IMR-90 (cell line): ENCODE results near the gene NAA60. TPM values are rescaled to one million over a fixed set of nuclear protein-coding genes. Genes with fewer than 3 reads are reported as not detected.

Experiments used
- ATAC-seq: fragments of 200-7000 bp; cut with Tn5 transposase; 2 replicates; pipeline ENCODE4 v1.9.1; 2020; ENCODE audit warnings: low read depth, mild to moderate bottlenecking, moderate library complexity
- BruUV-seq: library from RNA; stranded (reverse); fragments of 400-500 nt; replicated peaks from 2 replicates; lab custom pipeline; 2021; lab: Mats Ljungman, UMichigan
- CTCF ChIA-PET: fragments of 300-600 bp; formaldehyde crosslinking; extraction: SDS; loops from one replicate; lab custom pipeline; 2021; ENCODE audit warnings: antibody characterized with exemption; lab: Yijun Ruan, JAX
- POLR2A ChIA-PET: fragments of 300-600 bp; sonication (Branson Sonifier 250); formaldehyde crosslinking; loops from one replicate; lab custom pipeline; 2022; ENCODE audit warnings: antibody characterized with exemption; ENCODE audit not compliant: unreplicated experiment; lab: Charles Lee
- DNase-seq: peaks from one replicate; pipeline ENCODE4 v3.0.0; 2013
- H2AFZ ChIP-seq: replicated peaks from 2 replicates; pipeline ENCODE3; 2013; ENCODE audit warnings: low read length, mild to moderate bottlenecking; ENCODE audit not compliant: poor library complexity
- H2AK5ac ChIP-seq: 2 replicates; pipeline ENCODE4 v1.6.1; 2013; ENCODE audit warnings: low read depth, low read length, inconsistent platforms
- H2AK9ac ChIP-seq: replicated peaks from 2 replicates; pipeline ENCODE3; 2013; ENCODE audit warnings: mild to moderate bottlenecking, low read depth, low read length, moderate library complexity; ENCODE audit not compliant: poor library complexity
- H2BK120ac ChIP-seq: 2 replicates; pipeline ENCODE4 v1.6.1; 2013; ENCODE audit warnings: low read depth, low read length, inconsistent platforms
- H2BK15ac ChIP-seq: 3 replicates; pipeline ENCODE4 v1.6.1; 2013; ENCODE audit warnings: low read depth, low read length, inconsistent platforms
- H2BK20ac ChIP-seq: 2 replicates; pipeline ENCODE4 v1.6.1; 2013; ENCODE audit warnings: low read depth, mild to moderate bottlenecking, inconsistent platforms, low read length, moderate library complexity
- H2BK5ac ChIP-seq: 2 replicates; pipeline ENCODE4 v1.6.1; 2013; ENCODE audit warnings: mild to moderate bottlenecking, low read depth, low read length, inconsistent platforms; ENCODE audit not compliant: poor library complexity, severe bottlenecking
- H3K14ac ChIP-seq: replicated peaks from 2 replicates; pipeline ENCODE4 v1.6.1; 2013; ENCODE audit warnings: low read depth, low read length, inconsistent platforms
- H3K18ac ChIP-seq: 2 replicates; pipeline ENCODE4 v1.6.1; 2013; ENCODE audit warnings: low read depth, low read length, control low read depth
- H3K23ac ChIP-seq: 2 replicates; pipeline ENCODE4 v1.6.1; 2013; ENCODE audit warnings: low read depth, low read length, inconsistent platforms
- H3K27ac ChIP-seq: 2 replicates; pipeline ENCODE4 v1.5.1; 2013; ENCODE audit warnings: mild to moderate bottlenecking, control low read depth, low read length; ENCODE audit not compliant: insufficient read depth
- H3K27me3 ChIP-seq: 2 replicates; pipeline ENCODE4 v1.6.1; 2013; ENCODE audit warnings: low read length; ENCODE audit not compliant: control insufficient read depth, insufficient read depth
- H3K36me3 ChIP-seq: 2 replicates; pipeline ENCODE4 v1.6.1; 2013; ENCODE audit warnings: low read length, mixed read lengths; ENCODE audit not compliant: control insufficient read depth, insufficient read depth
- H3K4ac ChIP-seq: 2 replicates; pipeline ENCODE4 v1.6.1; 2013; ENCODE audit warnings: low read depth, low read length, inconsistent platforms
- H3K4me1 ChIP-seq: 2 replicates; pipeline ENCODE4 v1.6.1; 2013; ENCODE audit warnings: low read length, mixed read lengths; ENCODE audit not compliant: control insufficient read depth, insufficient read depth
- H3K4me2 ChIP-seq: 2 replicates; pipeline ENCODE4 v1.6.1; 2013; ENCODE audit warnings: low read depth, mild to moderate bottlenecking, control low read depth, low read length, moderate library complexity
- H3K4me3 ChIP-seq: 2 replicates; pipeline ENCODE4 v1.5.1; 2013; ENCODE audit warnings: low read depth, mild to moderate bottlenecking, control low read depth, low read length, moderate library complexity; ENCODE audit not compliant: insufficient read depth
- H3K56ac ChIP-seq: 2 replicates; pipeline ENCODE4 v1.6.1; 2013; ENCODE audit warnings: low read length, inconsistent platforms; ENCODE audit not compliant: insufficient read depth; ENCODE audit errors: extremely low read depth
- H3K79me1 ChIP-seq, 2 experiments: 2 replicates each; pipeline ENCODE4 v1.6.1; 2013; ENCODE audit warnings: low read length in 2 of 2, inconsistent platforms in 1 of 2, low read depth in 1 of 2
- H3K9ac ChIP-seq: 2 replicates; pipeline ENCODE4 v1.6.1; 2013; ENCODE audit warnings: low read depth, low read length, control low read depth
- H3K9me1 ChIP-seq: 2 replicates; pipeline ENCODE4 v1.6.1; 2013; ENCODE audit warnings: low read length, inconsistent platforms; ENCODE audit not compliant: insufficient read depth
- H3K9me3 ChIP-seq: 2 replicates; pipeline ENCODE4 v1.6.1; 2013; ENCODE audit warnings: low read length; ENCODE audit not compliant: control insufficient read depth, insufficient read depth
- H4K20me1 ChIP-seq: 2 replicates; pipeline ENCODE4 v1.6.1; 2013; ENCODE audit warnings: low read length, inconsistent platforms; ENCODE audit not compliant: insufficient read depth
- H4K5ac ChIP-seq: 2 replicates; pipeline ENCODE4 v1.6.1; 2013; ENCODE audit warnings: mild to moderate bottlenecking, low read depth, low read length, control low read depth
- H4K8ac ChIP-seq, 2 experiments: 2 replicates each; pipeline ENCODE4 v1.6.1; 2013; ENCODE audit warnings: low read depth in 2 of 2, low read length in 2 of 2, control low read depth in 1 of 2, inconsistent platforms in 1 of 2
- H4K91ac ChIP-seq: 2 replicates; pipeline ENCODE4 v1.6.1; 2013; ENCODE audit warnings: low read depth, low read length, inconsistent platforms; ENCODE audit not compliant: insufficient read depth
- CEBPB ChIP-seq: IDR thresholded peaks from 2 replicates; pipeline ENCODE4 v1.6.1; 2012; ENCODE audit warnings: low read depth, low read length, improper control_type of control experiment
- FOS ChIP-seq: fragments of 150-350 bp; IDR thresholded peaks from 2 replicates; pipeline ENCODE4 v1.6.1; 2016; ENCODE audit warnings: low read depth, low read length
- MXI1 ChIP-seq: IDR thresholded peaks from 2 replicates; pipeline ENCODE4 v1.6.1; 2012; ENCODE audit warnings: low read depth, mild to moderate bottlenecking, low read length, moderate library complexity, borderline replicate concordance
- POLR2A ChIP-seq: IDR thresholded peaks from 2 replicates; pipeline ENCODE4 v1.6.1; 2012; ENCODE audit warnings: mild to moderate bottlenecking, low read depth, low read length
- WGBS, 2 experiments: methylation state at CpG; one replicate each; pipeline versions ENCODE4 v1.1.5 to v1.1.7; 2013; ENCODE audit warnings: missing lambda C conversion rate in 2 of 2; ENCODE audit not compliant: insufficient read length in 1 of 2; ENCODE audit errors: extremely low coverage in 2 of 2; 5-methylcytosine and 5-hydroxymethylcytosine counted together
- dilution Hi-C: fragments of 300-500 bp; cut with HindIII; formaldehyde crosslinking; loops from one replicate; pipeline ENCODE4 v1.14.3; 2018; ENCODE audit warnings: low sequenced_read_pairs; ENCODE audit not compliant: unreplicated experiment
- in situ Hi-C: fragments of 300-500 bp; cut with MboI; formaldehyde crosslinking; loops from 3 replicates; pipeline ENCODE4 v1.14.3; 2019; ENCODE audit warnings: low sequenced_read_pairs, inconsistent platforms, mixed read lengths
- intact Hi-C: fragments of 100-400 bp; cut with micrococcal nuclease; formaldehyde crosslinking; loops from 2 replicates; pipeline ENCODE4 v1.10.0; 2022
- polyA plus RNA-seq, 3 experiments: library from polyadenylated mRNA; depleted of rRNA; stranded (reverse); fragments of >200 nt; gene quantifications; 2 replicates each; pipeline ENCODE4 v1.2.3, GENCODE V29; 2012; ENCODE audit warnings: low replicate concordance in 1 of 3
- total RNA-seq: library from RNA; depleted of rRNA; stranded (reverse); fragments of >200 nt; gene quantifications from 2 replicates; pipeline ENCODE4 v1.2.3, GENCODE V29; 2012
- TF ChIP-seq, protein P1 (sequence below): fragments of 150-350 bp; IDR thresholded peaks from 2 replicates; pipeline ENCODE4 v1.6.1; 2017; ENCODE audit warnings: mild to moderate bottlenecking, antibody characterized with exemption, low read length, low read depth

NAA60 gene
- total and polyA plus RNA-seq, 2 of the 4 experiments (the other 2 are of a cell fraction), result 7.5 to 18.0 TPM

DNA sequence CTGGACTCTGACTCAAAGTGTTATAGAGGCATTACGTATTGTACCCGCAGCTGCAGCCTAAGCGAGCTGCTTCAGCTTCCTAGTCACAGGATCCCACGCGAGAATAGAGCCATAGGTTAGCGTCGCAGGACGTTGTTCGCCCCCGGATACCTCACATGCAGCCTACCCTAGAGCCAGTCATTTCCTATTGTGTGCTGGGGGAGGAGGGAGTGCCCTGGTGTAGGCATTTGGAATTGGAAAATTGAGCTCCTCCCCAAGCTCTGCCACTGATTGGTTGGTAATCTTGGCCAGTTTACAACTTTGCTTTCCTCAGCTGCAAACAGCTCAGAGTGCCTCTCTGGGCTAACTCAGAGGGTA lies 530 bp downstream of the NAA60 start:
- no peaks in the 10 kb centered on the region; the same call in 1 of the 2 replicates for H3K4me1 ChIP-seq
- H3K14ac ChIP-seq, result peak overlapping the region; percentile 35
- peak overlapping the region; percentile 72; the same call in 1 of the 2 replicates for H3K56ac ChIP-seq
- peak overlapping the region; percentile 58 for H3K27ac ChIP-seq
- POLR2A ChIA-PET, result interaction anchor here (0.6 to 1.3 kb wide), 3 partner anchors 30 to 43 kb away, joined by 3 to 4 read pairs (median 3); partner anchors contain the start of genes ZNF174 and ZSCAN32
- peak; percentile 80 for DNase-seq
- H2BK20ac ChIP-seq, result no peak overlapping the region
- intact Hi-C loops, result no loop called here
- H4K20me1 ChIP-seq, result no peaks in the 10 kb centered on the region
- H3K4ac ChIP-seq, result peak overlapping the region; percentile 44
- H3K4me2 ChIP-seq, result peak overlapping the region; percentile 68
- H2BK5ac ChIP-seq, result peak overlapping the region; percentile 14
- peak overlapping the region; percentile 78 for H2AK5ac ChIP-seq
- H2BK15ac ChIP-seq, result no peak overlapping the region
- H3K9ac ChIP-seq, result peak overlapping the region; percentile 79
- peaks cover 4 to 22% of the 10 kb centered on the region in 2 experiments; a peak in 3 of 4 replicates for H3K79me1 ChIP-seq
- no peak overlapping the region for H3K18ac ChIP-seq
- H2AFZ ChIP-seq, result peak overlapping the region; percentile 85
- CTCF ChIA-PET, result interaction anchor here (1.0 to 1.1 kb wide), 2 partner anchors 10 to 13 kb away, joined by 3 read pairs; no protein-coding TSS in a partner anchor
- H4K5ac ChIP-seq, result peak overlapping the region; percentile 13
- H3K36me3 ChIP-seq, result peaks cover 8% of the 10 kb centered on the region
- no peak overlapping the region for H2BK120ac ChIP-seq
- H3K27me3 ChIP-seq, result no peaks in the 10 kb centered on the region
- H3K4me3 ChIP-seq, result peak overlapping the region; percentile 64
- no CpG with 5 or more reads among the region's 10 CpGs for WGBS, 2 experiments
- TSS peak; percentile 49 for BruUV-seq
- peak overlapping the region; percentile 90 to 95 for H4K8ac ChIP-seq
- H3K9me3 ChIP-seq, result no peaks in the 10 kb centered on the region
- dilution Hi-C loops, result no loop called here
- TF ChIP-seq MXI1, result no peak
- no peak for TF ChIP-seq CEBPB
- no peak for TF ChIP-seq FOS
- TF ChIP-seq, protein P1, sequence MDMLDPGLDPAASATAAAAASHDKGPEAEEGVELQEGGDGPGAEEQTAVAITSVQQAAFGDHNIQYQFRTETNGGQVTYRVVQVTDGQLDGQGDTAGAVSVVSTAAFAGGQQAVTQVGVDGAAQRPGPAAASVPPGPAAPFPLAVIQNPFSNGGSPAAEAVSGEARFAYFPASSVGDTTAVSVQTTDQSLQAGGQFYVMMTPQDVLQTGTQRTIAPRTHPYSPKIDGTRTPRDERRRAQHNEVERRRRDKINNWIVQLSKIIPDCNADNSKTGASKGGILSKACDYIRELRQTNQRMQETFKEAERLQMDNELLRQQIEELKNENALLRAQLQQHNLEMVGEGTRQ, result no peak
- peak; percentile 48; the same call in 1 of the 2 replicates for TF ChIP-seq POLR2A
- peak overlapping the region; percentile 43 for H2AK9ac ChIP-seq
- ATAC-seq, result peak; percentile 82
- in situ Hi-C loops, result no loop called here
- H3K9me1 ChIP-seq, result no peaks in the 10 kb centered on the region
- peak overlapping the region; percentile 43; the same call in 1 of the 2 replicates for H4K91ac ChIP-seq
- no peak overlapping the region for H3K23ac ChIP-seq
